CD4-positive, CD25-positive, alpha-beta regulatory T cell (primary cell): ENCODE data around the gene SNAP29. TPM values are rescaled to one million over a fixed set of nuclear protein-coding genes. Genes with fewer than 3 reads are reported as not detected.
"Not testable (repeated sequence)": the region's sequence is repeated elsewhere in the genome, so short reads cannot be mapped to it uniquely, and the experiment has no call there.

Source experiments
- ATAC-seq, 2 donors: fragments of 150-1000 bp; cut with Tn5 transposase; one replicate each; pipeline ENCODE4 v1.10.0; 2021; ENCODE audit warnings: low read depth in 2 of 2, moderate number of reproducible peaks in 2 of 2, moderate library complexity in 1 of 2
- DNase-seq, 3 donors: peaks; one replicate each; pipeline versions ENCODE4 v3.0.0 to v3.0.0-alpha.2; 2012 to 2022; ENCODE audit warnings: mixed read lengths in 1 of 3
- H3K27ac ChIP-seq: one replicate; pipeline ENCODE4 v1.7.0; 2013; ENCODE audit warnings: mild to moderate bottlenecking, low read length; ENCODE audit not compliant: insufficient read depth, poor library complexity, severe bottlenecking
- H3K27me3 ChIP-seq: one replicate; pipeline ENCODE4 v1.7.0; 2013; ENCODE audit warnings: low read length; ENCODE audit not compliant: control insufficient read depth, insufficient read depth
- H3K36me3 ChIP-seq: one replicate; pipeline ENCODE4 v1.7.0; 2013; ENCODE audit warnings: mild to moderate bottlenecking, low read length, moderate library complexity; ENCODE audit not compliant: control insufficient read depth, insufficient read depth
- H3K4me1 ChIP-seq: 2 replicates; pipeline ENCODE4 v1.7.0; 2013; ENCODE audit warnings: mild to moderate bottlenecking, low read length; ENCODE audit not compliant: insufficient read depth, control insufficient read depth, poor library complexity, severe bottlenecking
- H3K4me3 ChIP-seq: one replicate; pipeline ENCODE4 v1.7.0; 2013; ENCODE audit warnings: low read depth, mild to moderate bottlenecking, low read length, moderate library complexity
- H3K9me3 ChIP-seq, 2 experiments: 1 replicate in 1 of 2; 2 replicates in 1 of 2; pipeline ENCODE4 v1.7.0; 2013; ENCODE audit warnings: low read length in 2 of 2, mild to moderate bottlenecking in 1 of 2, moderate library complexity in 1 of 2; ENCODE audit not compliant: control insufficient read depth in 2 of 2
- H3K27ac Mint-ChIP-seq, 3 donors: one replicate each; pipeline ENCODE4 v1.8.0; 2020 to 2022; ENCODE audit warnings: mild to moderate bottlenecking in 3 of 3, mixed read lengths in 3 of 3, moderate library complexity in 2 of 3
- H3K27me3 Mint-ChIP-seq: one replicate; pipeline ENCODE4 v1.8.0; 2022; ENCODE audit warnings: mild to moderate bottlenecking, mixed read lengths
- H3K36me3 Mint-ChIP-seq: one replicate; pipeline ENCODE4 v1.8.0; 2020; ENCODE audit warnings: mixed read lengths
- H3K4me1 Mint-ChIP-seq, 4 donors: one replicate each; pipeline ENCODE4 v1.8.0; 2020 to 2022; ENCODE audit warnings: mixed read lengths in 4 of 4, mild to moderate bottlenecking in 1 of 4
- H3K4me3 Mint-ChIP-seq, 4 donors: one replicate each; pipeline ENCODE4 v1.8.0; 2020 to 2022; ENCODE audit warnings: mild to moderate bottlenecking in 4 of 4, mixed read lengths in 4 of 4, moderate library complexity in 3 of 4
- H3K9me3 Mint-ChIP-seq, 7 donors: one replicate each; pipeline ENCODE4 v1.8.0; 2020 to 2022; ENCODE audit warnings: mixed read lengths in 7 of 7, mild to moderate bottlenecking in 3 of 7, moderate library complexity in 2 of 7
- polyA plus RNA-seq, 4 donors: library from polyadenylated mRNA; unstranded; fragments of 300-500 nt; fragmentation: Illumina TruSeq; gene quantifications; one replicate each; pipeline ENCODE4 v1.2.3, GENCODE V29; 2021
- total RNA-seq: library from RNA; stranded (reverse); gene quantifications from one replicate; pipeline ENCODE4 v1.2.3, GENCODE V29; 2022

SNAP29 gene
- total and polyA plus RNA-seq, 5 donors from 2014 or later = 20.1 to 34.0 (median 23.1) TPM

GRCh38 chr22:20839354-20839753 is 19.5 kb upstream of the SNAP29 start:
- Mint-ChIP-seq H3K27ac (peak overlapping the region in 1 of 3 donors; percentile 12), H3K4me1 (peaks cover 26 to 55% (median 44%) of the 10 kb centered on the region in 4 donors)
- H3K9me3 Mint-ChIP-seq, H3K27ac ChIP-seq, H3K9me3 ChIP-seq, H3K36me3 Mint-ChIP-seq, ATAC-seq, H3K27me3 ChIP-seq, H3K27me3 Mint-ChIP-seq, DNase-seq, H3K36me3 ChIP-seq, H3K4me3 Mint-ChIP-seq, H3K4me3 ChIP-seq: not testable (repeated sequence)
- peaks cover 17% of the 10 kb centered on the region for H3K4me1 ChIP-seq

- peak overlapping the region in 2 of 3 donors; percentile 79 to 87 for H3K27ac Mint-ChIP-seq
- no peak for DNase-seq
- no peak overlapping the region for H3K27ac ChIP-seq
- H3K27me3 Mint-ChIP-seq = no peaks in the 10 kb centered on the region
- peak overlapping the region in 1 of 4 donors; percentile 44 for H3K4me3 Mint-ChIP-seq
- no peaks in the 10 kb centered on the region for H3K9me3 Mint-ChIP-seq
- H3K27me3 ChIP-seq = no peaks in the 10 kb centered on the region
- H3K4me1 Mint-ChIP-seq = peaks cover 32 to 62% (median 47%) of the 10 kb centered on the region in 4 donors
- H3K36me3 ChIP-seq = no peaks in the 10 kb centered on the region
- H3K36me3 Mint-ChIP-seq = peaks cover 4% of the 10 kb centered on the region
- H3K4me1 ChIP-seq = peaks cover 17% of the 10 kb centered on the region
- H3K4me3 ChIP-seq = no peak overlapping the region
- H3K9me3 ChIP-seq = no peaks in the 10 kb centered on the region
- ATAC-seq = no peak
Measured at GRCh38 chr22:20839837-20840645, 18.8 kb upstream of the SNAP29 start.

GRCh38 chr22:20840646-20841371 is 18.0 kb upstream of the SNAP29 start:
- H3K27me3 ChIP-seq = no peaks in the 10 kb centered on the region
- H3K4me3 ChIP-seq = no peak overlapping the region
- Mint-ChIP-seq H3K4me3 (peak overlapping the region in 2 of 4 donors; percentile 7 to 54), H3K4me1 (peaks cover 34 to 62% (median 49%) of the 10 kb centered on the region in 4 donors), H3K27ac (peak overlapping the region in 2 of 3 donors; percentile 79 to 87), H3K36me3 (peaks cover 4% of the 10 kb centered on the region), H3K27me3 (no peaks in the 10 kb centered on the region), H3K9me3 (no peaks in the 10 kb centered on the region)
- no peaks in the 10 kb centered on the region for H3K9me3 ChIP-seq
- H3K27ac ChIP-seq = no peak overlapping the region
- H3K4me1 ChIP-seq = peaks cover 17% of the 10 kb centered on the region
- ATAC-seq (no peak), DNase-seq (no peak)
- no peaks in the 10 kb centered on the region for H3K36me3 ChIP-seq

GRCh38 chr22:20843501-20843900 is 15.3 kb upstream of the SNAP29 start:
- no peaks in the 10 kb centered on the region for H3K9me3 Mint-ChIP-seq
- Histone ChIP-seq H3K27ac (no peak overlapping the region), H3K4me3 (no peak overlapping the region), H3K4me1 (peaks cover 13% of the 10 kb centered on the region), H3K27me3 (no peaks in the 10 kb centered on the region), H3K9me3 (no peaks in the 10 kb centered on the region), H3K36me3 (no peaks in the 10 kb centered on the region)
- H3K27me3 Mint-ChIP-seq = no peaks in the 10 kb centered on the region
- no peak overlapping the region for H3K27ac Mint-ChIP-seq
- H3K36me3 Mint-ChIP-seq = peaks cover 1% of the 10 kb centered on the region
- H3K4me3 Mint-ChIP-seq = no peak overlapping the region
- ATAC-seq (no peak), DNase-seq (no peak)
- peaks cover 37 to 70% (median 42%) of the 10 kb centered on the region in 4 donors for H3K4me1 Mint-ChIP-seq

GRCh38 chr22:20844055-20845037 is 14.5 kb upstream of the SNAP29 start:
- no peaks in the 10 kb centered on the region for H3K27me3 Mint-ChIP-seq
- no peak overlapping the region for H3K4me3 ChIP-seq
- H3K27ac Mint-ChIP-seq = no peak overlapping the region
- H3K9me3 Mint-ChIP-seq = no peaks in the 10 kb centered on the region
- no peaks in the 10 kb centered on the region for H3K36me3 Mint-ChIP-seq
- no peak overlapping the region for H3K27ac ChIP-seq
- no peaks in the 10 kb centered on the region for H3K9me3 ChIP-seq
- peaks cover 13% of the 10 kb centered on the region for H3K4me1 ChIP-seq
- DNase-seq = no peak
- H3K36me3 ChIP-seq = no peaks in the 10 kb centered on the region
- ATAC-seq = no peak
- H3K4me1 Mint-ChIP-seq = peaks cover 39 to 70% (median 42%) of the 10 kb centered on the region in 4 donors
- peak overlapping the region in 2 of 4 donors; percentile 25 to 58 for H3K4me3 Mint-ChIP-seq
- H3K27me3 ChIP-seq = no peaks in the 10 kb centered on the region

GRCh38 chr22:20847318-20847822 is 11.4 kb upstream of the SNAP29 start:
- ATAC-seq = no peak
- DNase-seq = no peak
- H3K9me3 ChIP-seq = no peaks in the 10 kb centered on the region
- H3K4me3 ChIP-seq = no peak overlapping the region
- H3K4me1 ChIP-seq = no peaks in the 10 kb centered on the region
- H3K27ac ChIP-seq = no peak overlapping the region
- Mint-ChIP-seq H3K4me3 (no peak overlapping the region), H3K36me3 (no peaks in the 10 kb centered on the region), H3K4me1 (peaks cover 20 to 56% (median 31%) of the 10 kb centered on the region in 4 donors), H3K9me3 (no peaks in the 10 kb centered on the region), H3K27ac (peak overlapping the region in 1 of 3 donors; percentile 62), H3K27me3 (no peaks in the 10 kb centered on the region)
- no peaks in the 10 kb centered on the region for H3K36me3 ChIP-seq
- H3K27me3 ChIP-seq = no peaks in the 10 kb centered on the region

- Histone ChIP-seq H3K27me3 (no peaks in the 10 kb centered on the region), H3K27ac (no peak overlapping the region), H3K36me3 (no peaks in the 10 kb centered on the region), H3K4me3 (no peak overlapping the region), H3K9me3 (no peaks in the 10 kb centered on the region), H3K4me1 (peaks cover 15% of the 10 kb centered on the region)
- peaks cover 27 to 68% (median 47%) of the 10 kb centered on the region in 4 donors for H3K4me1 Mint-ChIP-seq
- peak overlapping the region in 2 of 4 donors; percentile 39 to 68 for H3K4me3 Mint-ChIP-seq
- H3K36me3 Mint-ChIP-seq = no peaks in the 10 kb centered on the region
- ATAC-seq = no peak
- no peak for DNase-seq
- no peak overlapping the region for H3K27ac Mint-ChIP-seq
- no peaks in the 10 kb centered on the region for H3K9me3 Mint-ChIP-seq
- no peaks in the 10 kb centered on the region for H3K27me3 Mint-ChIP-seq
Measured at GRCh38 chr22:20852076-20852475, 6.7 kb upstream of the SNAP29 start.
